HCT116 (cell line): ENCODE data around the gene EIF4E. TPM values are rescaled to one million over a fixed set of nuclear protein-coding genes. Genes with fewer than 3 reads are reported as not detected.

Experiments used
- ATAC-seq: fragments of 200-7000 bp; cut with Tn5 transposase; 2 replicates; pipeline ENCODE4 v1.9.1; 2020; ENCODE audit warnings: mild to moderate bottlenecking, moderate library complexity
- BruUV-seq: library from RNA; stranded (reverse); fragments of 400-500 nt; replicated peaks from 2 replicates; lab custom pipeline; 2021; lab: Mats Ljungman, UMichigan
- CTCF ChIA-PET: fragments of 300-600 bp; sonication (Branson Sonifier 250); formaldehyde crosslinking; loops from one replicate; lab custom pipeline; 2021; ENCODE audit warnings: antibody characterized with exemption; lab: Charles Lee
- POLR2A ChIA-PET: fragments of 300-600, 350-600 bp; sonication (Branson Sonifier 250); formaldehyde crosslinking; loops from one replicate; lab custom pipeline; 2021; ENCODE audit warnings: antibody characterized with exemption; lab: Charles Lee
- RAD21 ChIA-PET, 2 experiments: fragments of 300-600 bp; sonication (Branson Sonifier 250); formaldehyde crosslinking; loops; one replicate each; lab custom pipeline; 2023; ENCODE audit warnings: low total read pairs in 2 of 2; ENCODE audit not compliant: uncharacterized antibody in 2 of 2, unreplicated experiment in 2 of 2, low non-redundant PET in 1 of 2; lab: Charles Lee
- DNase-seq: peaks from one replicate; pipeline ENCODE4 v3.0.0-alpha.2; 2010; ENCODE audit warnings: low read depth, low spot score
- H2AFZ ChIP-seq: fragments of 200-600 bp; shearing (Covaris generic), sonication (generic); 2 replicates; pipeline ENCODE4 v1.6.1; 2017; ENCODE audit warnings: low read depth, mixed run types, mixed read lengths, antibody characterized with exemption, low read length; ENCODE audit not compliant: poor library complexity, severe bottlenecking
- H3K27ac ChIP-seq: 2 replicates; pipeline ENCODE4 v1.5.1; 2012; ENCODE audit warnings: low read depth, low read length
- H3K27me3 ChIP-seq: fragments of 200-600 bp; sonication (generic); 2 replicates; pipeline ENCODE4 v1.6.1; 2016; ENCODE audit warnings: mixed run types, low read length, mixed read lengths; ENCODE audit not compliant: insufficient read depth
- H3K36me3 ChIP-seq, 2 experiments: fragments of 200-500 bp in 1 of 2; fragments of 200-600 bp in 1 of 2; sonication (Bioruptor generic) in 1 of 2; sonication (generic) in 1 of 2; 2 replicates each; pipeline versions ENCODE4 v1.5.1 to v1.6.1; 2014 to 2016; ENCODE audit warnings: low read length in 2 of 2, inconsistent platforms in 1 of 2, mixed read lengths in 1 of 2, mixed run types in 1 of 2; ENCODE audit not compliant: insufficient read depth in 2 of 2, control insufficient read depth in 1 of 2
- H3K4me1 ChIP-seq, 2 experiments: fragments of 200-600 bp in 1 of 2; sonication (generic) in 1 of 2; 2 replicates each; pipeline versions ENCODE4 v1.5.1 to v1.6.1; 2012 to 2017; ENCODE audit warnings: low read length in 2 of 2, inconsistent platforms in 1 of 2, mild to moderate bottlenecking in 1 of 2, mixed read lengths in 1 of 2, mixed run types in 1 of 2, moderate library complexity in 1 of 2; ENCODE audit not compliant: insufficient read depth in 2 of 2, control insufficient read depth in 1 of 2
- H3K4me2 ChIP-seq: fragments of 200-600 bp; sonication (generic); 2 replicates; pipeline ENCODE4 v1.6.1; 2017; ENCODE audit warnings: mixed run types, low read length, mixed read lengths
- H3K4me3 ChIP-seq, 2 experiments: fragments of 200-600 bp in 1 of 2; sonication (generic) in 1 of 2; replicated peaks in 1 of 2; 2 replicates each; pipeline ENCODE4 v1.5.1; 2011 to 2016; ENCODE audit warnings: low read length in 2 of 2, control low read depth in 1 of 2, low read depth in 1 of 2, mild to moderate bottlenecking in 1 of 2, mixed read lengths in 1 of 2, mixed run types in 1 of 2
- H3K79me2 ChIP-seq: fragments of 200-600 bp; sonication (generic); 2 replicates; pipeline ENCODE4 v1.6.1; 2017; ENCODE audit warnings: mild to moderate bottlenecking, mixed run types, low read length, moderate library complexity, mixed read lengths; ENCODE audit not compliant: insufficient read depth
- H3K9ac ChIP-seq: fragments of 200-600 bp; sonication (generic); 2 replicates; pipeline ENCODE4 v1.6.1; 2016; ENCODE audit warnings: low read length, mixed read lengths
- H3K9me2 ChIP-seq: fragments of 200-600 bp; sonication (generic), shearing (Covaris generic); 2 replicates; pipeline ENCODE4 v1.6.1; 2017; ENCODE audit warnings: mixed run types, mild to moderate bottlenecking, moderate library complexity; ENCODE audit not compliant: insufficient read depth
- H3K9me3 ChIP-seq, 2 experiments: fragments of 200-500 bp in 1 of 2; fragments of 200-600 bp in 1 of 2; sonication (Bioruptor generic) in 1 of 2; sonication (generic) in 1 of 2; 2 replicates each; pipeline ENCODE4 v1.6.1; 2014 to 2017; ENCODE audit warnings: low read length in 2 of 2, mixed read lengths in 2 of 2, inconsistent platforms in 1 of 2, low read depth in 1 of 2, mild to moderate bottlenecking in 1 of 2, mixed run types in 1 of 2, moderate library complexity in 1 of 2; ENCODE audit not compliant: control insufficient read depth in 1 of 2, insufficient read depth in 1 of 2
- H4K20me1 ChIP-seq: fragments of 200-600 bp; sonication (generic), shearing (Covaris generic); 2 replicates; pipeline ENCODE4 v1.6.1; 2017; ENCODE audit warnings: mixed run types, mild to moderate bottlenecking, moderate library complexity; ENCODE audit not compliant: insufficient read depth
- CBX3 ChIP-seq: IDR thresholded peaks from 2 replicates; pipeline ENCODE4 v1.6.1; 2012; ENCODE audit warnings: low read depth
- CEBPB ChIP-seq: IDR thresholded peaks from 2 replicates; pipeline ENCODE4 v1.6.1; 2012; ENCODE audit warnings: low read depth
- ELF1 ChIP-seq: IDR thresholded peaks from 2 replicates; pipeline ENCODE4 v1.6.1; 2012; ENCODE audit warnings: low read depth, borderline replicate concordance
- EZH2 ChIP-seq: fragments of 200-600 bp; sonication (generic); IDR thresholded peaks from 2 replicates; pipeline ENCODE4 v1.6.1; 2017; ENCODE audit warnings: antibody characterized with exemption, mixed run types
- EZH2phosphoT487 ChIP-seq: fragments of 200-600 bp; IDR thresholded peaks from 2 replicates; pipeline ENCODE4 v1.6.1; 2018; ENCODE audit warnings: antibody characterized with exemption, borderline replicate concordance
- JUND ChIP-seq: IDR thresholded peaks from 2 replicates; pipeline ENCODE4 v1.6.1; 2012
- RAD21 ChIP-seq: IDR thresholded peaks from 2 replicates; pipeline ENCODE4 v1.6.1; 2012; ENCODE audit warnings: low read depth, mild to moderate bottlenecking
- SP1 ChIP-seq: IDR thresholded peaks from 2 replicates; pipeline ENCODE4 v1.6.1; 2012; ENCODE audit warnings: low read depth
- SRF ChIP-seq: IDR thresholded peaks from 2 replicates; pipeline ENCODE4 v1.6.1; 2012; ENCODE audit warnings: low read depth
- TCF7L2 ChIP-seq: IDR thresholded peaks from 2 replicates; pipeline ENCODE4 v1.7.0; 2011; ENCODE audit warnings: borderline replicate concordance, inconsistent platforms; ENCODE audit not compliant: insufficient read depth, insufficient read length; ENCODE audit errors: extremely low read depth
- ZNF274 ChIP-seq: fragments of 200-500 bp; sonication (Bioruptor generic); IDR thresholded peaks from 2 replicates; pipeline ENCODE4 v1.6.1; 2014; ENCODE audit warnings: mild to moderate bottlenecking, low read depth, low read length, inconsistent platforms
- intact Hi-C: fragments of 100-400 bp; cut with micrococcal nuclease; formaldehyde crosslinking; loops from 2 replicates; pipeline ENCODE4 v1.10.0; 2022
- total RNA-seq: library from RNA; stranded (reverse); gene quantifications from one replicate; pipeline ENCODE4 v1.2.1, GENCODE V29; 2021; ENCODE audit not compliant: unreplicated experiment
- TF ChIP-seq, protein P1 (sequence below): IDR thresholded peaks from 2 replicates; pipeline ENCODE4 v1.6.1; 2012
- TF ChIP-seq, protein P2 (sequence below): IDR thresholded peaks from 2 replicates; pipeline ENCODE4 v1.6.1; 2012
- TF ChIP-seq, protein P3 (sequence below): IDR thresholded peaks from 2 replicates; pipeline ENCODE4 v1.6.1; 2012; ENCODE audit warnings: low read depth
- TF ChIP-seq, protein P4 (sequence below), 3 experiments: fragments of 200-600 bp in 1 of 3; sonication (generic) in 1 of 3; IDR thresholded peaks in 2 of 3; conservative IDR thresholded peaks in 1 of 3; 2 replicates each; pipeline ENCODE4 v1.5.1; 2012 to 2017; ENCODE audit warnings: low read depth in 2 of 3, low read length in 2 of 3, antibody characterized with exemption in 1 of 3, borderline replicate concordance in 1 of 3, control low read depth in 1 of 3, mild to moderate bottlenecking in 1 of 3, mixed read lengths in 1 of 3, mixed run types in 1 of 3, moderate library complexity in 1 of 3; ENCODE audit not compliant: insufficient read depth in 1 of 3
- TF ChIP-seq, protein P5 (sequence below): IDR thresholded peaks from 2 replicates; pipeline ENCODE4 v1.6.1; 2011; ENCODE audit warnings: mild to moderate bottlenecking, low read length, moderate library complexity; ENCODE audit not compliant: insufficient replicate concordance; ENCODE audit errors: extremely low read depth

The EIF4E gene
- total RNA-seq, 1 experiment from 2014 or later, result 148 TPM

DNA sequence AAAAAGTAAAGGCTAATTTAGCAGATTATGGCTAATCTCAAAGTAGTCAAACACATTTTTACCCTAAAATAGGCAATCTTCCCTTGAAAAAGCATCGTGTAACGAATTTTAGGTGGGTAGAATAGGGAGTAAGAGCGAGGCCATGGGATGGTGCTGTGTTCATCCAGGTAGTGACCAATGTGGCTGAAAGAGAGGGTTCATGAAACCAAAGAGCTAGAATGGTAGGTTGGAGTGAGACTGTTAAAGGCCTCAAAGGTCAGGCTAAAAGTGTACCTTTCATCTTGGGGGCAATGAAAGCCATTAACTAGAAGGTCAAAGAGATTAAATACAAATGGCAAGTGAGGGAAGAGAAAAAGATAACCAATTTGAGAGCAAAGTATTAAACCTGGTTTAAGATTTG, 23.6 kb downstream of the EIF4E start:
- Histone ChIP-seq H3K4me3 (no peak overlapping the region), H4K20me1 (peaks cover 67% of the 10 kb centered on the region; the same call in 1 of the 2 replicates), H3K9me2 (no peaks in the 10 kb centered on the region), H3K36me3 (peaks cover 8 to 19% of the 10 kb centered on the region in 2 experiments), H3K4me2 (no peak overlapping the region), H2AFZ (no peak overlapping the region), H3K9me3 (no peaks in the 10 kb centered on the region), H3K27ac (no peak overlapping the region), H3K9ac (no peak overlapping the region), H3K79me2 (peaks cover 100% of the 10 kb centered on the region), H3K27me3 (no peaks in the 10 kb centered on the region), H3K4me1 (peaks cover 0 to 10% of the 10 kb centered on the region in 2 experiments; a peak in 1 of 4 replicates)
- no TSS peak for BruUV-seq
- no peak for ATAC-seq
- DNase-seq, result no peak
- POLR2A ChIA-PET, result no interaction called here
- RAD21 ChIA-PET, result no interaction called here
- intact Hi-C loops, result no loop called here
- TF ChIP-seq RAD21, result no peak
- no peak for TF ChIP-seq ZNF274
- no peak for TF ChIP-seq EZH2phosphoT487
- no peak for TF ChIP-seq TCF7L2
- TF ChIP-seq ELF1, result no peak
- TF ChIP-seq SRF, result no peak
- no peak for TF ChIP-seq EZH2
- no peak for TF ChIP-seq JUND
- TF ChIP-seq, protein P1, sequence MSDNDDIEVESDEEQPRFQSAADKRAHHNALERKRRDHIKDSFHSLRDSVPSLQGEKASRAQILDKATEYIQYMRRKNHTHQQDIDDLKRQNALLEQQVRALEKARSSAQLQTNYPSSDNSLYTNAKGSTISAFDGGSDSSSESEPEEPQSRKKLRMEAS, result no peak
- no peak for TF ChIP-seq CBX3
- TF ChIP-seq CEBPB, result no peak
- no peak for TF ChIP-seq SP1
- TF ChIP-seq, protein P2, sequence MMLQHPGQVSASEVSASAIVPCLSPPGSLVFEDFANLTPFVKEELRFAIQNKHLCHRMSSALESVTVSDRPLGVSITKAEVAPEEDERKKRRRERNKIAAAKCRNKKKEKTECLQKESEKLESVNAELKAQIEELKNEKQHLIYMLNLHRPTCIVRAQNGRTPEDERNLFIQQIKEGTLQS, result no peak
- TF ChIP-seq, protein P3, sequence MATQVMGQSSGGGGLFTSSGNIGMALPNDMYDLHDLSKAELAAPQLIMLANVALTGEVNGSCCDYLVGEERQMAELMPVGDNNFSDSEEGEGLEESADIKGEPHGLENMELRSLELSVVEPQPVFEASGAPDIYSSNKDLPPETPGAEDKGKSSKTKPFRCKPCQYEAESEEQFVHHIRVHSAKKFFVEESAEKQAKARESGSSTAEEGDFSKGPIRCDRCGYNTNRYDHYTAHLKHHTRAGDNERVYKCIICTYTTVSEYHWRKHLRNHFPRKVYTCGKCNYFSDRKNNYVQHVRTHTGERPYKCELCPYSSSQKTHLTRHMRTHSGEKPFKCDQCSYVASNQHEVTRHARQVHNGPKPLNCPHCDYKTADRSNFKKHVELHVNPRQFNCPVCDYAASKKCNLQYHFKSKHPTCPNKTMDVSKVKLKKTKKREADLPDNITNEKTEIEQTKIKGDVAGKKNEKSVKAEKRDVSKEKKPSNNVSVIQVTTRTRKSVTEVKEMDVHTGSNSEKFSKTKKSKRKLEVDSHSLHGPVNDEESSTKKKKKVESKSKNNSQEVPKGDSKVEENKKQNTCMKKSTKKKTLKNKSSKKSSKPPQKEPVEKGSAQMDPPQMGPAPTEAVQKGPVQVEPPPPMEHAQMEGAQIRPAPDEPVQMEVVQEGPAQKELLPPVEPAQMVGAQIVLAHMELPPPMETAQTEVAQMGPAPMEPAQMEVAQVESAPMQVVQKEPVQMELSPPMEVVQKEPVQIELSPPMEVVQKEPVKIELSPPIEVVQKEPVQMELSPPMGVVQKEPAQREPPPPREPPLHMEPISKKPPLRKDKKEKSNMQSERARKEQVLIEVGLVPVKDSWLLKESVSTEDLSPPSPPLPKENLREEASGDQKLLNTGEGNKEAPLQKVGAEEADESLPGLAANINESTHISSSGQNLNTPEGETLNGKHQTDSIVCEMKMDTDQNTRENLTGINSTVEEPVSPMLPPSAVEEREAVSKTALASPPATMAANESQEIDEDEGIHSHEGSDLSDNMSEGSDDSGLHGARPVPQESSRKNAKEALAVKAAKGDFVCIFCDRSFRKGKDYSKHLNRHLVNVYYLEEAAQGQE, result no peak
- TF ChIP-seq, protein P4, sequence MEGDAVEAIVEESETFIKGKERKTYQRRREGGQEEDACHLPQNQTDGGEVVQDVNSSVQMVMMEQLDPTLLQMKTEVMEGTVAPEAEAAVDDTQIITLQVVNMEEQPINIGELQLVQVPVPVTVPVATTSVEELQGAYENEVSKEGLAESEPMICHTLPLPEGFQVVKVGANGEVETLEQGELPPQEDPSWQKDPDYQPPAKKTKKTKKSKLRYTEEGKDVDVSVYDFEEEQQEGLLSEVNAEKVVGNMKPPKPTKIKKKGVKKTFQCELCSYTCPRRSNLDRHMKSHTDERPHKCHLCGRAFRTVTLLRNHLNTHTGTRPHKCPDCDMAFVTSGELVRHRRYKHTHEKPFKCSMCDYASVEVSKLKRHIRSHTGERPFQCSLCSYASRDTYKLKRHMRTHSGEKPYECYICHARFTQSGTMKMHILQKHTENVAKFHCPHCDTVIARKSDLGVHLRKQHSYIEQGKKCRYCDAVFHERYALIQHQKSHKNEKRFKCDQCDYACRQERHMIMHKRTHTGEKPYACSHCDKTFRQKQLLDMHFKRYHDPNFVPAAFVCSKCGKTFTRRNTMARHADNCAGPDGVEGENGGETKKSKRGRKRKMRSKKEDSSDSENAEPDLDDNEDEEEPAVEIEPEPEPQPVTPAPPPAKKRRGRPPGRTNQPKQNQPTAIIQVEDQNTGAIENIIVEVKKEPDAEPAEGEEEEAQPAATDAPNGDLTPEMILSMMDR (IDR thresholded peaks at IDR 0.05 in 2 of 3, conservative IDR thresholded peaks at IDR 0.05 in 1 of 3; ENCODE audit: borderline replicate concordance in 1 of 3, insufficient read depth in 1 of 3, low read depth in 2 of 3, low read length in 2 of 3), result no peak
- TF ChIP-seq, protein P5, sequence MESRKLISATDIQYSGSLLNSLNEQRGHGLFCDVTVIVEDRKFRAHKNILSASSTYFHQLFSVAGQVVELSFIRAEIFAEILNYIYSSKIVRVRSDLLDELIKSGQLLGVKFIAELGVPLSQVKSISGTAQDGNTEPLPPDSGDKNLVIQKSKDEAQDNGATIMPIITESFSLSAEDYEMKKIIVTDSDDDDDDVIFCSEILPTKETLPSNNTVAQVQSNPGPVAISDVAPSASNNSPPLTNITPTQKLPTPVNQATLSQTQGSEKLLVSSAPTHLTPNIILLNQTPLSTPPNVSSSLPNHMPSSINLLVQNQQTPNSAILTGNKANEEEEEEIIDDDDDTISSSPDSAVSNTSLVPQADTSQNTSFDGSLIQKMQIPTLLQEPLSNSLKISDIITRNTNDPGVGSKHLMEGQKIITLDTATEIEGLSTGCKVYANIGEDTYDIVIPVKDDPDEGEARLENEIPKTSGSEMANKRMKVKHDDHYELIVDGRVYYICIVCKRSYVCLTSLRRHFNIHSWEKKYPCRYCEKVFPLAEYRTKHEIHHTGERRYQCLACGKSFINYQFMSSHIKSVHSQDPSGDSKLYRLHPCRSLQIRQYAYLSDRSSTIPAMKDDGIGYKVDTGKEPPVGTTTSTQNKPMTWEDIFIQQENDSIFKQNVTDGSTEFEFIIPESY, result no peak
- CTCF ChIA-PET, result no interaction called here
